IPS-18c (cell line): Measurements from ENCODE around the gene HOMER3.

Experiments used
- H3K4me3 ChIP-seq: 2 replicates; pipeline ENCODE4 v1.7.0; 2013; ENCODE audit warnings: low read depth, mild to moderate bottlenecking, low read length, moderate library complexity; ENCODE audit not compliant: insufficient read depth
- H3K9me3 ChIP-seq: one replicate; pipeline ENCODE4 v1.6.1; 2013; ENCODE audit warnings: mild to moderate bottlenecking, low read length, moderate library complexity; ENCODE audit not compliant: control insufficient read depth, insufficient read depth

HOMER3 gene

DNA sequence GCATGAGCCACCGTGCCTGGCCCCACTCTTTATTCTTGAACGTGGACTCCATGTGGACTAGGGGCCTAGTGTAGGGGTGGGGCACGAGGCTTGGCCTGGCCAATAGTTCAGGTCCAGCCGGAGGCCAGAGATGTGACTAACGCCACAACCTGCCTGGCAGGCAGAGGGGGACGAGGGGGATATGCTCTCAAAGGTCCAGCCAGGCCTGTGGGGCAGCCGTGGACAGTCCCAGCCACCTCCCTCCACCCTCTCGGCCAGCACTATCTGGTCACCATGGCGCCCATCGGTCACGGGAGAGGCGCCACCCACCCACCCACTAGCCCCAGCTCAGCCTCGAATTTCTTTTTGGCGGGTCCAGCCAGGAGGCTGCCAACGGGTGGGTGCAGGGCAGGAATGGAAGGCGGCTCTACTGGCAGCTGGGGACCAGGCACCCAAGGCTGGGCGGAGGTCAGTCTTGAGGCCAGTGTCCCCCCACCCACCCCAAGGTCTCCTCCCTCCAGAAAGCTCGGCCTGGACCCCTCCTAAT is 42.9 kb downstream of the HOMER3 start:
- H3K4me3 ChIP-seq, result no peak overlapping the region
- H3K9me3 ChIP-seq, result peaks cover 2% of the 10 kb centered on the region

DNA sequence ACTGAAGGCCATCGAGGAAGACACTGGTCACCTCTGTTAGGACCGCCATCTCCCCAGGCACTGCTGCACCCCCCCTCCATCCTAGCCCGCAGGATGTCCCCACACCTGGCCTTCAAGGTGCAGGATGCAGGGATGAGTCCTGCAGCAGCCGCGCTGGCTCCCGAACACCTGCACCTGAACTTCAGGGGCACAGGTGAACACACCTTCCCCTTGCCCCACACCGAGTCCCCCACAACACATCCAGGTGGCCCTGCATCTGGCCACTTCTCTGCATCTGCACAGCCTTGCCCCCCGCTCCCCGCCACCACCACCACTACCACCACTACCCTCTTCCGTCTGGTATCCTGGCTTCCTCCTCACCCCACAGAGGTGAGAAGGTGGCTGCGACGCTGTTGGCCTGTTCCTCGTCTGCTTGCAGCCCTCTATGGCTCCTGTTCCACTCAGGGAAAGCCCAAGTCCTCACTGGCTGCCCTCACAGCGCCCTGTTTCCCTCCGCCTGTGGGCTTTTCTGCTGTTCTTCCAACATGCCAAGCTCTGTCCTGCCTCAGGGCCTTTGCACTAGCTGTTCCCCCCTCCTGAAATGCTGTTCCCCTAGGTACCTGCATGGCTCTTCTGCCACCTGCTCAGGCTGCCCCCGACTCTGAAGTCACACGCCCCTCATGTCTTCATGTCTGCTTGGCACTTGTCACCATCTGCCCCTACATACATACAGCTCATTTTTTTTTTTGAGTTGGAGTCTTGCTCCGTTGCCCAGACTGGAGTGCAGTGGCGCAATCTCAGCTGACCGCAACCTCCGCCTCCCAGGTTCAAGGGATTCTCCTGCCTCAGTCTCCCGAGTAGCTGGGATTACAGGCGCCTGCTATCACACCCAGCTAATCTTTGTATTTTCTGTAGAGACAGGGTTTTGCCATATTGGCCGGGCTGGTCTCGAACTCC is 43.7 kb downstream of the HOMER3 start:
- H3K9me3 ChIP-seq, result peaks cover 2% of the 10 kb centered on the region
- no peak overlapping the region for H3K4me3 ChIP-seq

DNA sequence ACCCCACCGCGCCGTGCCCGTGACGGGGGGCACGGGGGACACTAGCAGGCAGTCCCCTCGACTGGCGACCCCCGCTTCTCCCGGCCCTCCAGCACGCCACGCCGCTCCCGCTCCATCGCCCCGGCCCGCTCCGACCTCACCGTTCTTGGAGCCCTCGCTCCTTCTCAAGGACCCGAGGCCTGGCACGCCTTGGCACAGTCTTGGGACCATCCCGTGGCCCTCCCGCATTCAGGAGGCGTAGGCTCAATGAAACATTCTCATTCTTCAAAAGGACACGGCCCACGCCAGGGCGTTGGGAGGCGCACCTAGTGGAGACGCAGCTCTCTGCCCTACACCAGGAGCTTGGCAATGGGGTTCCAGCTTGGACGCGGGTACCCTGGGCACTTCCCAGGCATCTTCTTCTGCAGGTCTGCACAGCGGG is 44.6 kb downstream of the HOMER3 start:
- H3K4me3 ChIP-seq, result peak overlapping the region; percentile 36
- peaks cover under 1% of the 10 kb centered on the region for H3K9me3 ChIP-seq

DNA sequence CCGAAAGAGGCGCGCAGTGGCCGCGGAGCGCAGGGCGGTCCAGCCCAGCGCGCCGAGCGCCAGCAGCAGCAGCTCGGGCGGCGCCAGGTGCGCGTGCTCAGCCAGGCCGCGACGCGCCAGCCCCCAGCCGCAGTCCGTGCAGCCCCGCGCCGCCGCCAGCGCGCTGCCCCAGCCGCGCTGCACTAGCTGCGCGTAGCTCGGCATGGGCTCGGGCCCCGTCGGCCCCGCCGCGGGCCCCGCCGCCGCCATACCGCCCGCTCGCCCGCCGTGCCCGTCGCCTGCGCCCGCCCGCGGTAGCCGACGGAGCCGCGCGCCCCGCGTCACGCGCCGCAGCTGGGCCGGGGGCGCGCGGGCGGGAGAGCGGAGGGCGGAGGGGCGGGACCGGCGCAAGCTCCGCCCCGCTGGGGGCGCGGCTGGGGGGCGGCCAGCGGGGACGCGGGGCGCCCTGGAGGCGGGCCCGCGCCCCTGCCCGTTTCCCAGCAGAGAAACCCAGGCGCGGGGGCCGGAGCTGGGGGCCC is 45.1 kb downstream of the HOMER3 start, which contains the start of gene CERS1:
Gene CERS1, minus strand, starts transcription at position 335 of the 518 bp plus-strand sequence. Its CDS starts 86 bp downstream, at position 249.
- Histone ChIP-seq H3K4me3 (peak within 1 kb of the TSS; percentile 84), H3K9me3 (no peaks in the 10 kb centered on the region)

DNA sequence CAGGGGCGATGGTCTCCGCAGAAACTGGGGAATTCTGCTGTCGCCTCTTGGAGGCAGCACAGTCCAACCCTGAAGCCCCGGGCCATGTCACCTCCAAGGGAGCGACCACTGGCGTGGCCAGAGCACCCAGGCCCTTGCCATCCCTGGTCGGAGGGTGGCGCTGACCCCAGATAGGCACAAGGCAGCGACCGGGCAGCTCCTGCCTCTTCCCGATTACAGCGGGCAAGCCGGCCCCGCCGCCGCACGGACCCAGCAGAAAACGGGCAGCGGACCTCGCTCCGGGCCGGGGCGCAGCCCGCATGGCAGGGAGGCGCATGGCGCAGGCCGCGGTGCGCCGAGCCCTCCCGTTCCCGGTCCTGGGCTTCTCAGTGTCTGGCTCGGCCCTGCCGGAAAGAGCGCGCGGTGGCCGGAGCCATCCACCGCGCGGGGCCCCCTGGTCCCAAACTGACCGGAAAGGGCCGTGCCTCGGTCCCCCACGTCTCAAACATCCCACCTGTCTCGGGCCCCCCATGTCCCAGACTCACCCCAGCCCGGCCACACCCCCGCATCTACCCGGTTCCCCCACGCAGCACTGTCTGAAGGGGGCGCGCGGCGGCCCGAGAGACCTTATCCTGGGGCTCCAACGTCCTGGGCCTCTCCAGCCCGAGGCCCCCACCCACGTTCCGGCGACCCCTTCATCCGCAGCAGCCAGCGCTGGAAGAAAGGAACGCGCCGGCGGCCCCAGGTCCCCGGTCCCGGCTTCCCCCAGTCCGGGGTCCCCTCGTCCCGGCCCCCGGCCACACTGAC is 45.8 kb downstream of the HOMER3 start:
- no peaks in the 10 kb centered on the region for H3K9me3 ChIP-seq

DNA sequence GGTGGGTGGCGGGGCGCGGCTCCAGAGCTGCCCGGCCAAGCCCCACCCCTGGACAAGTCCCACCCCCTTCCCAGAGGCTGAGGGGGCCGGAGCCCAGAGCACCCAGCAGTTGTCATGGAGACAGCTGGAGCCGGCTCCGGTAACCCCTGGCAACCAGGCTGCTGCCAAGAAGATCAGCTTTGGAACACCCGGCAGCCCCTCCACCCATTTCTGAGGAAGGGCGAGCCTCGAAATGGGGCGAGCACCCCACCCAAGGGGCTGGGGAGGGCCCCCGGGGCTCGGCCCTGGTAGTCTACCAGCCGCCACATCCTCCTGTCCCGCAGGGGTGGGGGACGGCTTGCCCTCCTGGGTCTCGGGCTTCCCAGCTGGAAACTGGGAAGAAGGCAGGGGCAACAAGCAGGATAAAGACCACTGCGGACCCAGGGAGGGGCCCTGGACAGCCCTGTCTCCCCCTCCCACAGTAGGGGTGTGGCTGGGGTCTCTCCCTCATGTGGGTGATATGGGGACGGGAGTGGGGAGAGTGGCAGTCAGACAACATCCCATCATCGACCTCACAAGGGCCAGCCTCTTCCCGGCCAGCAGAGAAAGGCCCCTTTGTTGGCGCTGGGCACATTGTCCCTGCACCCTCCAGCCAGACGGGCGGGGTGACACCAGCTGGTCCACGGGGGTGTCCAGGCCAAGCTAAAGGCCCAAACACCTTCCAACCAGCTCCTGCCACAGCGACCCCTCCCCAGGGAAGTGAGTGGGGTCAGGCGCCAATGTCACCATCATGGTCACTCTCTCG is 46.6 kb downstream of the HOMER3 start:
- peak overlapping the region; percentile 84; the same call in 1 of the 2 replicates for H3K4me3 ChIP-seq

More for the DNA sequence above, 45.8 kb downstream of the HOMER3 start:
- peak overlapping the region; percentile 84 for H3K4me3 ChIP-seq

DNA sequence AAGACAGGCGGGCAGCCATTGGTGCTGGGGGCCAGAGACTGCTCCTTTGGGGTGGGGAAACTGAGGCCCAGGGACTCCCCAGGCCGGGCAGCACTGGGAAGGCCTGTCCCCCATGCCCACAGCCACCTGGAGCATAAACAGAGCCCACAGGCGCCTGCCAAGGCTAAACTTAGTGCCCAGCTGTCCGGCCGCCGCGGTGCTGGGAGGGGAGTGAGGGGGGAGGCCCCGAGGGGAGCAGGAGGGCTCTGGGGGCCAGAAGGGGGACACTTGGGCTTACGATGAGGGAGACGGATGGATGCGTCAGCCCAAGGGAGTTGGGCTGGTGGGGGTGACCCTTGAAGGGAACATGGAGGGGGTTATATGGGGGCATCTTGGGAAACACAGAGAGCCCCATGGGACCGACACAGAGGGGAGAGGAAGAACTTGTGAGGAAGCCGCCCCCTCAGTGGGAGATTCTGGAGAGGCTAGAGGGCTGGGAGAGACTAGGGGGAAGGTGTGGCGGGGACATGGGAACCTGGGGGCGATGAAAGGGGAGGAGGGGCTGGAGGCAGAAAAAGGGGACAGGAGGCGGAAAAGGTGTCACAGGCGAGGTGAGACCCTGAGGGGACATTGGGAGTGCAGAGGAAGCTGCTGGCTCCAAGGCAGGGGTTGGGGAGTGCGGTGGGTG is 47.3 kb downstream of the HOMER3 start:
- H3K4me3 ChIP-seq, result no peak overlapping the region
- H3K9me3 ChIP-seq, result no peaks in the 10 kb centered on the region

More for the DNA sequence above, 46.6 kb downstream of the HOMER3 start:
- no peaks in the 10 kb centered on the region for H3K9me3 ChIP-seq

DNA sequence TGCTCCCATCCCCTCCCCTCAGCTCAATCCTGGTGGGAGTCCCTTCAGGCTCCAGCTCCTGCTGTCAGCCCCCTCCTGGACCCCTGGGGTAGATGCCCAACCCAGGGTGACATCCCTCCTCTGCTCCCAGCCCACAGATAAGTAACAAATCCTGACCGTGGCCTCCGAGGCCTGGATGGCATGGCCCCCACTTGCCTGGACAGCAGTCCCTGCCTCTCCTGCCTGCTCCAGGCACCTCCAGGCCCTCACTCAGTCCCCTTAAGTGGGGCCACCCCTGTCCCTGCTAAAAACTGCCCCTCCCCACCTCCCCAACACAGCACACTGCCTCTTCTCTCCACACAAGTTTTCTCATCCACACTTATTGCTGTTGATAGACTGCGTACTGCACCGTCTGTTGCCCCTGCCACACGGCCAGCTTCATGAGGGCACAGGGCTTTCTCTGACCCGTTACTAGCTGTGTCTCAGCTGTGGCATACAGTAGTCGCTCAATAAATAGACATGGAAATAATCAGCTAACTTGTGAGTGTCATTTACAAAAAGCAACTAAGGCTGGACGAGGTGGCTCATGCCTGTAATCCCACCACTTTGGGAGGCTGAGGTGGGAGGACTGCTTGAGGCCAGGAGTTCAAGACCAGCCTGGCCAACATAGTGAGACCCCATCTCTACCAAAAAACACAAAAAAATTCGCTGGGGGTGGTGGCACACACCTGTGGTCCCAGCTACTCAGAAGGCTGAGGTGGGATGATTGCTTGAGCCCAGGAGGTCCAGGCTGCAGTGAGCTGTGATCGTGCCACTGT is 50.9 kb downstream of the HOMER3 start:
- Histone ChIP-seq H3K9me3 (no peaks in the 10 kb centered on the region), H3K4me3 (no peak overlapping the region)

DNA sequence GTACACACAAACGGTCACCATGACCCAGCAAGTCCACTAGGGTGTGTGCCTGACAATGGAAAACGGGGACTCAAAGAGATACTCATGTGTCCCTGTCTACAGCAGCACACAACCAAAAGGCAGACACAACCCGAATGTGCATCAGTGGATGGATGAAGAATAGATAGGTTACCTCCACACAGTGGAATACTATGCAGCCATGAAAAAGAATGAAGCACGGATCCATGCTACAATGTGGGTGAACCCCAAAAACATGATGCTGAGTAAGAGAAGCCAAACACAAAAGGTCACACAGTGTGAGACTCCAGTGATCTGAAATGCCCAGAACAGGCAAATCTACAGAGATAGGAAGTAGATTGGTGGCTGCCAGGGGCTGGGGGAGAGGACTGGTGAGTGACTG is 54.0 kb downstream of the HOMER3 start:
- Histone ChIP-seq H3K9me3 (no peaks in the 10 kb centered on the region), H3K4me3 (no peak overlapping the region)

DNA sequence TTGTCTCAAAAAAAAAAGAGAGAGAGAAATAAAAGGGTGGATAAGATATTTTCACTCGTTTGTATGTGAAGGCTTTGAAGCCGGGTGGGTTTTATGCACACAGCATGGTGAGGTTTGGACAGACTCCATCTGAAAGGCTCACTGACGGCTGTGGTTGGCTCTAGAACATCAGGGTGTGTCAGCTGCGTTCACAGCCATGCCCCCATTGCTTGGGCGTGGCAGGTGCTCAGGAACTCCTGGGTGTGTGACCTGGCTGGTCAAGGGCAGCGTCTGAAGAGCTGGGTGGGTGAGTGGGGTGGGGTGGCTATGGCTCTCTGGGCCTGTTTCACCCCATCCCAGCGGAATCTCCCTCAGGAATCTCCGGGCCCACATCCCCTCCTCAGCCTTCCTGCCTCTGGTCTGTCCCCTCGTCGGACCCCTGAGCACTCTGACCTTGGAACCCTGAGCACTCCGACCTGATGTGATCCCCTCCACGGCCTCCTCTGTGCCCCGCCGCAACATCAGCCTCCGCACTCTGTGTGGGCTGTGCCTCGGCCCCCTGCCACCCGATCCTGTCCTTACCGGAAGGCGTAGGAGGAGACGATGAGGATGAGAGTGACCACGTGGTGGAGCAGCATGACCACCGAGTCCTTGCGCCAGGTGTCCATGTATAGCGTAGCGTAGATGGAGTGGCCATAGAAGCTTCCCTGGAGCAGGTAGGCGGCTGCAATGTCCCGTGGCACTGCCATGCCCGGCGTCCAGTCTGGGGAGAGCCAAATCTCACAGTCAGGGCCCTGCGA is 57.3 kb downstream of the HOMER3 start:
- Histone ChIP-seq H3K4me3 (no peak overlapping the region), H3K9me3 (no peaks in the 10 kb centered on the region)

DNA sequence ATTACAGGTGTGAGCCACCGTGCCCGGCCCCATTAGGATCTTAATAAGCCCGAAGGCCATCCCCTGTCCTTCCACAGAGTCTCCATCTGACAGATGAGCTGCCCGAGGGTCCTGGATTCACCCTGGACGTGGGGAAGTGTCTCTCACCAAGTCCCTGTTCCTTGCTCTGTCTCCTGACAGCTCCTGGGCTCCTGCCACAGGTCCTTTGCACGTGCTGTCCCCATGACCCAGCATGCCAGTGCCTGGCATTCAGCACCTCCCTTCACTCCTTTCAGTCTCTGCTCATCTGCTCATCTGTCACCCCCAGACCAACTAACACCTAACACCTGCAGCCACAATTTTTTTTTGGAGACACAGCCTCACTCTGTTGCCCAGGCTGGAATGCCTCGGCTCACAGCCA is 59.5 kb downstream of the HOMER3 start:
- Histone ChIP-seq H3K4me3 (no peak overlapping the region), H3K9me3 (no peaks in the 10 kb centered on the region)

DNA sequence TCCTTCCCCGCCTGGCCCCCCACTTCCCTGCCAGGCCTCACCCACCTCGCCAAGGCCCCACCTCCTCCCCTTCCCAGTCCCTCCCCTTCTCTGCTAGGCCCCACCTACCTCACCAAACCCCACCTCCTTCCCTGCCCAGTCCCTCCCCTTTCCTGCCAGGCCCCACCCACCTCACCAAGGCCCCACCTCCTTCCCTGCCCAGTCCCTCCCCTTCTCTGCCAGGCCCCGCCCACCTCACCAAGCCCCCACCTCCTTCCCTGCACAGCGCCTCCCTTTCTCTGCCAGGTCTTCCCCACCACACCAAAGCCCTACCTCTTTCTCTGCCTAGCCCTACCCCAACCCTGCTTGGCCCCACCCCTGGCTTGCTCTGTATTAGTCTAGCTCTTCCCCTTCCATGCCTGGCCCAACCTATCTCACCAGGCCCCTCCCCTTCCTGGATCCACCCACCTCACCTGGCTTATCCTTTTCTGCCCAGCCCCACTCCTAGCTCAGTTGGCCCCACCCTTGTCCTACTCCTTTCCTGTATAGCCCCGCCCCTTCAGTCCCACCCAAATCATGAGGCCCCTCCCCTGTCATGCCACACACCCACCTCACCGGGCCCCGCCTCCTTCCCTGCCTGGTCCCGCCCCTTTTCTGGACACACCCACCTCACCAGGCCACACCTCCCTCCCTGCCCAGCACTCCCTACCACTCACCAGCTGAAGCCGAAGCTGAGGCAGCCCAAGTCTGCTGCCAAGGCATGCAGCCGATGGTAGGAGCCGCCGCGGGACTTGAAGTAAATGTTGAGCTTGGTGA is 61.2 kb downstream of the HOMER3 start:
- Histone ChIP-seq H3K4me3 (no peak overlapping the region), H3K9me3 (no peaks in the 10 kb centered on the region)
